Measurements from ENCODE around the gene JTB.
"Not testable (repeated sequence)": the region's sequence is repeated elsewhere in the genome, so short reads cannot be mapped to it uniquely, and the experiment has no call there.

The JTB gene

DNA sequence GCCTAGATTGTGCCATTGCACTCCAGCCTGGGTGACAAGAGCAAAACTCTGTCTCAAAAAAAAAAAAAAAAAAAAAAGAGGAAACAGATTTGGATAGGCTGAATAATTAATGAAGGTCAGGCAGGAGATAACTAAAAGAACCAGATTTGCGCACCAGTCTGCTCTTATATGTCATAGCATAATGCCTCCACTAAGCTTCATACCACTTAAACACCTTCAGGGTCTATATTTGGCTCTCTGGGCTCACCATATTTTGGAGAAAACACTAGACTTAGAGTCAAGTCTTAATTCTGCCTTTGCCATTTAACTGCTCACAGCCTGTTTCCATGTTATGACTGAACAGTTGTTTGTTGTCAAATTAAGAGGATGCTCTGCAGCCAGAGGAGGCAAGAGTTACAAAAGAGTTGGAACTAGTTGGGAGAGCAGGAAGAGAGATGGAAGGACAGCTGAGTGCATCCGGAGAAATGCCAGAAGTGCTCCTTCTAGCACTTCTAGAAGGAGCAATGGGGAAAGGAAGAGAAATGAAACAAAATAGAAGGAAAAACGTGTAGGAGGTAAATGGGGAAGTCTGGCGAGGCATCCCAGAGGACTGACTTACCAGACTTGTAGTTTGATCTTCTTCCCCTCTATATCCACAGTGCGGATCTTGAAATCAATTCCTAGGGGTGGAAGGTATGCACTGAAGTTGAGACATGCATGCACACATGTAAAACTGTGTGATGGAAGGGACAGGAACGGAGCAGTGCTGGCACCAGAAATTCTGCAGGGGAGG lies 6.8 kb upstream of the JTB start:
- Histone ChIP-seq H4K20me1 (ENCODE audit: insufficient read depth, low read length) (no peaks in the 10 kb centered on the region), H3K4me2 (ENCODE audit: low read length) (no peak overlapping the region), H3K36me3 (ENCODE audit: insufficient read depth, low read length) (no peaks in the 10 kb centered on the region), H3K79me2 (ENCODE audit: insufficient read depth, low read length) (no peaks in the 10 kb centered on the region), H2AFZ (ENCODE audit: low read length) (no peak overlapping the region), H3K4me1 (ENCODE audit: insufficient read depth, low read length, severe bottlenecking) (peaks cover 14% of the 10 kb centered on the region), H3K27me3 (ENCODE audit: insufficient read depth, low read length) (no peaks in the 10 kb centered on the region), H3K27ac (ENCODE audit: low read depth, low read length, poor library complexity, severe bottlenecking) (no peak overlapping the region), H3F3A (ENCODE audit: insufficient read depth, low read length) (no peaks in the 10 kb centered on the region), H3K9me2 (ENCODE audit: low read depth, low read length) (no peaks in the 10 kb centered on the region), H3K9ac (ENCODE audit: low read length) (no peak overlapping the region), H3K4me3 (ENCODE audit: low read depth, low read length, poor library complexity, severe bottlenecking) (no peak overlapping the region), H3K9me3 (ENCODE audit: low read length) (no peaks in the 10 kb centered on the region)
- TF ChIP-seq EZH2 (IDR thresholded peaks at IDR 0.05; ENCODE audit: borderline replicate concordance, low read length), result no peak
- TF ChIP-seq, protein P1, sequence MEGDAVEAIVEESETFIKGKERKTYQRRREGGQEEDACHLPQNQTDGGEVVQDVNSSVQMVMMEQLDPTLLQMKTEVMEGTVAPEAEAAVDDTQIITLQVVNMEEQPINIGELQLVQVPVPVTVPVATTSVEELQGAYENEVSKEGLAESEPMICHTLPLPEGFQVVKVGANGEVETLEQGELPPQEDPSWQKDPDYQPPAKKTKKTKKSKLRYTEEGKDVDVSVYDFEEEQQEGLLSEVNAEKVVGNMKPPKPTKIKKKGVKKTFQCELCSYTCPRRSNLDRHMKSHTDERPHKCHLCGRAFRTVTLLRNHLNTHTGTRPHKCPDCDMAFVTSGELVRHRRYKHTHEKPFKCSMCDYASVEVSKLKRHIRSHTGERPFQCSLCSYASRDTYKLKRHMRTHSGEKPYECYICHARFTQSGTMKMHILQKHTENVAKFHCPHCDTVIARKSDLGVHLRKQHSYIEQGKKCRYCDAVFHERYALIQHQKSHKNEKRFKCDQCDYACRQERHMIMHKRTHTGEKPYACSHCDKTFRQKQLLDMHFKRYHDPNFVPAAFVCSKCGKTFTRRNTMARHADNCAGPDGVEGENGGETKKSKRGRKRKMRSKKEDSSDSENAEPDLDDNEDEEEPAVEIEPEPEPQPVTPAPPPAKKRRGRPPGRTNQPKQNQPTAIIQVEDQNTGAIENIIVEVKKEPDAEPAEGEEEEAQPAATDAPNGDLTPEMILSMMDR (IDR thresholded peaks at IDR 0.05; ENCODE audit: low read length), result no peak

DNA sequence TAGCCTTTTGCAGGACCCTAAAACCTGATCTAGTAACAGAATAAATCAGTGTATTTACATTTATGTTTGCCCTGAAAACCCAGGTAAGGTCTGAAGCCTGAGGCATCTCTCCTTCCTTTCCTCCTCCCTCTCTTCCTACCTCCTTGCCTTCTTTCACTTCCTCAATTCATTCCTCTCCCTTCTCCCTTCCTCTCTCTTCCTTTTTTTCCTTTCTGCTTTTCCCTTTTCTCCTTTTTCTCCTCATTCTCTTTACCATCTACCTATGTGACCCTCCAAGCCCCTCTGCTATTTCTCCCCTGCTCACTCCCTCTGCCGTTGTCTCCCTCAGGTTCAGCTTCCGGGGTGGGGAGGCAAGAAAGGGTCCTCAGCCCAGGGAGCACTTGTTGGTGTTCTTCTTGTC lies 4.3 kb upstream of the JTB start:
- H3K27ac ChIP-seq (ENCODE audit: low read depth, low read length, poor library complexity, severe bottlenecking); H3K4me3 ChIP-seq (ENCODE audit: low read depth, low read length, poor library complexity, severe bottlenecking); H3K9ac ChIP-seq (ENCODE audit: low read length); H3K36me3 ChIP-seq (ENCODE audit: insufficient read depth, low read length); H3F3A ChIP-seq (ENCODE audit: insufficient read depth, low read length); H3K9me2 ChIP-seq (ENCODE audit: low read depth, low read length); H3K9me3 ChIP-seq (ENCODE audit: low read length); H4K20me1 ChIP-seq (ENCODE audit: insufficient read depth, low read length); H2AFZ ChIP-seq (ENCODE audit: low read length); H3K79me2 ChIP-seq (ENCODE audit: insufficient read depth, low read length); H3K27me3 ChIP-seq (ENCODE audit: insufficient read depth, low read length); H3K4me2 ChIP-seq (ENCODE audit: low read length): not testable (repeated sequence)
- H3K4me1 ChIP-seq (ENCODE audit: insufficient read depth, low read length, severe bottlenecking), result peaks cover 17% of the 10 kb centered on the region

DNA sequence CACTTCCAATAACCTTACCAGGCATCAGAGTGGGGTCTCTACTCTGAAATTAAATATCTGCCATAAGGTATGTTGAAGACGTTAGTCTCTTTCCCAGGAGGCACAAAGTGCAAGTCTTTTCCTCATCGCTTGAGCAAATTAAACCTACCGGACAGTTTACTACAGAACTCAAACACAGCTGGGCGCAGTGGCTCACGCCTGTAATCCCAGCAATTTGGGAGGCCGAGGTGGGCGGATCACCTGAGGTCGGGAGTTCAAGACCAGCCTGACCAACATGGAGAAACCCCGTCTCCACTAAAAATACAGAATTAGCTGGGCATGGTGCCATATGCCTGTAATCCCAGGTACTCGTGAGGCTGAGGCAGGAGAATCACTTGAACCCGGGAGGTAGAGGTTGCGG lies 1.6 kb upstream of the JTB start:
- not testable (repeated sequence) for H3K4me3 ChIP-seq (ENCODE audit: low read depth, low read length, poor library complexity, severe bottlenecking); H2AFZ ChIP-seq (ENCODE audit: low read length); H3K9me3 ChIP-seq (ENCODE audit: low read length); H3K27ac ChIP-seq (ENCODE audit: low read depth, low read length, poor library complexity, severe bottlenecking); H4K20me1 ChIP-seq (ENCODE audit: insufficient read depth, low read length); H3K9me2 ChIP-seq (ENCODE audit: low read depth, low read length); H3F3A ChIP-seq (ENCODE audit: insufficient read depth, low read length); H3K27me3 ChIP-seq (ENCODE audit: insufficient read depth, low read length)
- peak overlapping the region; percentile 95; the same call in 1 of the 2 replicates for H3K9ac ChIP-seq (ENCODE audit: low read length)
- H3K36me3 ChIP-seq (ENCODE audit: insufficient read depth, low read length), result peaks cover 22% of the 10 kb centered on the region
- H3K4me1 ChIP-seq (ENCODE audit: insufficient read depth, low read length, severe bottlenecking), result peaks cover 25% of the 10 kb centered on the region
- H3K79me2 ChIP-seq (ENCODE audit: insufficient read depth, low read length), result peaks cover 19% of the 10 kb centered on the region
- peak overlapping the region; percentile 100 for H3K4me2 ChIP-seq (ENCODE audit: low read length)

DNA sequence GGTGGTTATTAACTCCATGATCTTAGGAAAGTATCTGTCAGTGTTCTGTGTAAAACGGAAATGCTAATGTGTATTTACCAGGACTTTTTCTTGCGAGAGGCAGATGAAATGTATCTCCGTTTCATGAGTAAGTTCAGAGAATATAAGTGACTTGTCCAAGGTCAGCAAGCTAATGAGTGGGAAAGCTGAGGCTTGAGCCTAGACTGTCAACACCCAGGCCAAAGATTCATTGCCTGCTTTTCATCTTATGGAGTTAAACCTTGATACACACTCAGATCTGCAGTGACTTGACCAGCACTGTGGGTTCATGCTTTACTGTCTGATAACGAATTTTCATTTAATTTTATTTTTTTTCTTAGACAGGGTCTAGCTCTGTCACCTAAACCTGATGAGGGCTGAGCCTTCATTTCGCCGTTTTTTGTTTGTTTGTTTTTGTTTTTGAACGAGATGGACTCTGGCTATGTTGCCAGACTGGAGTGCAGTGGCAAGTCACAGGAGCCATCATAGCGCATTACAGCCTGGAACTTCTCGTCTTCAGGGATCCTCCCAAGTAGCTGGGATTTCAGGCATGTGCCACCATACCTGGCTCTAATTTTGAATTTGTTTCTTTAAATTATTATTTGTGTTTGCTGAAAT lies 918 bp upstream of the JTB start:
- H3K36me3 ChIP-seq (ENCODE audit: insufficient read depth, low read length), result peaks cover 29% of the 10 kb centered on the region
- H3K79me2 ChIP-seq (ENCODE audit: insufficient read depth, low read length), result peaks cover 19% of the 10 kb centered on the region
- TF ChIP-seq, protein P1 (IDR thresholded peaks at IDR 0.05; ENCODE audit: low read length), result no peak

More for the DNA sequence above, 918 bp upstream of the JTB start:
- H3F3A ChIP-seq (ENCODE audit: insufficient read depth, low read length), result no peaks in the 10 kb centered on the region
- H3K9me2 ChIP-seq (ENCODE audit: low read depth, low read length), result no peaks in the 10 kb centered on the region
- H3K4me2 ChIP-seq (ENCODE audit: low read length), result peak overlapping the region; percentile 100
- peak overlapping the region; percentile 49 for H3K27ac ChIP-seq (ENCODE audit: low read depth, low read length, poor library complexity, severe bottlenecking)
- H3K4me1 ChIP-seq (ENCODE audit: insufficient read depth, low read length, severe bottlenecking), result peaks cover 25% of the 10 kb centered on the region
- H4K20me1 ChIP-seq (ENCODE audit: insufficient read depth, low read length), result no peaks in the 10 kb centered on the region
- H3K4me3 ChIP-seq (ENCODE audit: low read depth, low read length, poor library complexity, severe bottlenecking), result peak overlapping the region; percentile 83
- no peaks in the 10 kb centered on the region for H3K9me3 ChIP-seq (ENCODE audit: low read length)
- no peaks in the 10 kb centered on the region for H3K27me3 ChIP-seq (ENCODE audit: insufficient read depth, low read length)
- H2AFZ ChIP-seq (ENCODE audit: low read length), result peak overlapping the region; percentile 60; the same call in 1 of the 2 replicates
- peak overlapping the region; percentile 95 for H3K9ac ChIP-seq (ENCODE audit: low read length)

All from OCI-LY1 (cell line).